CD14-positive monocyte (primary cell): ENCODE measurements around the gene MYOM3. TPM values are rescaled to one million over a fixed set of nuclear protein-coding genes. Genes with fewer than 3 reads are reported as not detected.

Experiments
- DNase-seq, 3 donors: peaks; one replicate each; pipeline ENCODE4 v3.0.0-alpha.2; 2011 to 2022
- H2AFZ ChIP-seq: 2 replicates; pipeline ENCODE4 v1.6.0; 2012; ENCODE audit warnings: mild to moderate bottlenecking, low read depth, low read length, inconsistent platforms; ENCODE audit not compliant: insufficient read depth, poor library complexity, severe bottlenecking
- H3K27ac ChIP-seq, 2 donors: 1 replicate in 1 of 2; 2 replicates in 1 of 2; pipeline ENCODE4 v1.5.1; 2012 to 2013; ENCODE audit warnings: low read length in 2 of 2, control low read depth in 1 of 2, inconsistent platforms in 1 of 2, low read depth in 1 of 2, mild to moderate bottlenecking in 1 of 2
- H3K27me3 ChIP-seq, 2 donors: one replicate each; pipeline versions ENCODE4 v1.6.0 to v1.6.1; 2011 to 2013; ENCODE audit warnings: low read length in 2 of 2; ENCODE audit not compliant: control insufficient read depth in 2 of 2, insufficient read depth in 2 of 2
- H3K36me3 ChIP-seq, 2 donors: replicated peaks in 1 of 2; 1 replicate in 1 of 2; 2 replicates in 1 of 2; pipeline versions ENCODE4 v1.5.1 to v1.6.1; 2012 to 2013; ENCODE audit warnings: low read length in 2 of 2, control low read depth in 1 of 2, inconsistent platforms in 1 of 2, mild to moderate bottlenecking in 1 of 2; ENCODE audit not compliant: insufficient read depth in 2 of 2, control insufficient read depth in 1 of 2
- H3K4me1 ChIP-seq, 2 donors: 1 replicate in 1 of 2; 2 replicates in 1 of 2; pipeline versions ENCODE4 v1.5.1 to v1.6.1; 2012 to 2013; ENCODE audit warnings: low read length in 2 of 2, control low read depth in 1 of 2, inconsistent platforms in 1 of 2, mild to moderate bottlenecking in 1 of 2, moderate library complexity in 1 of 2; ENCODE audit not compliant: insufficient read depth in 2 of 2, control insufficient read depth in 1 of 2
- H3K4me2 ChIP-seq: replicated peaks from 2 replicates; pipeline ENCODE3; 2012; ENCODE audit warnings: low read length, moderate library complexity, mild to moderate bottlenecking; ENCODE audit not compliant: poor library complexity, severe bottlenecking; ENCODE audit errors: extremely low read depth
- H3K4me3 ChIP-seq, 3 experiments: fragments of 200-600 bp in 1 of 3; sonication (generic) in 1 of 3; replicated peaks in 1 of 3; 1 replicate in 2 of 3; 2 replicates in 1 of 3; pipeline ENCODE4 v1.5.1; 2011 to 2013; ENCODE audit warnings: low read length in 3 of 3, mild to moderate bottlenecking in 3 of 3, control low read depth in 2 of 3, low read depth in 2 of 3, inconsistent platforms in 1 of 3, moderate library complexity in 1 of 3
- H3K79me2 ChIP-seq: 2 replicates; pipeline ENCODE4 v1.6.0; 2012; ENCODE audit warnings: mild to moderate bottlenecking, control low read depth, inconsistent platforms, low read length, moderate library complexity; ENCODE audit not compliant: insufficient read depth
- H3K9ac ChIP-seq: 2 replicates; pipeline ENCODE4 v1.6.0; 2017; ENCODE audit warnings: low read length, mild to moderate bottlenecking; ENCODE audit not compliant: insufficient read depth, poor library complexity, severe bottlenecking
- H3K9me3 ChIP-seq, 2 donors: replicated peaks in 1 of 2; 1 replicate in 1 of 2; 2 replicates in 1 of 2; pipeline versions ENCODE4 v1.5.1 to v1.6.1; 2012 to 2013; ENCODE audit warnings: low read length in 2 of 2, control low read depth in 1 of 2; ENCODE audit not compliant: control insufficient read depth in 1 of 2, insufficient read depth in 1 of 2
- H4K20me1 ChIP-seq: 2 replicates; pipeline ENCODE4 v1.6.0; 2012; ENCODE audit warnings: mild to moderate bottlenecking, low read length, control low read depth, moderate library complexity; ENCODE audit not compliant: insufficient read depth
- H3K27ac Mint-ChIP-seq, 7 donors: one replicate each; pipeline ENCODE4 v1.8.0; 2020; ENCODE audit warnings: mild to moderate bottlenecking in 7 of 7, mixed read lengths in 7 of 7, moderate library complexity in 6 of 7, inconsistent platforms in 2 of 7
- H3K27me3 Mint-ChIP-seq, 3 donors: one replicate each; pipeline ENCODE4 v1.8.0; 2021 to 2022; ENCODE audit warnings: low read depth in 3 of 3, mild to moderate bottlenecking in 3 of 3, mixed read lengths in 3 of 3, moderate library complexity in 3 of 3, inconsistent platforms in 1 of 3
- H3K36me3 Mint-ChIP-seq, 2 donors: one replicate each; pipeline ENCODE4 v1.8.0; 2020; ENCODE audit warnings: mixed read lengths in 2 of 2, inconsistent platforms in 1 of 2, mild to moderate bottlenecking in 1 of 2
- H3K4me1 Mint-ChIP-seq: one replicate; pipeline ENCODE4 v1.8.0; 2020; ENCODE audit warnings: mild to moderate bottlenecking, mixed read lengths
- H3K4me3 Mint-ChIP-seq, 2 donors: one replicate each; pipeline ENCODE4 v1.8.0; 2020; ENCODE audit warnings: mild to moderate bottlenecking in 2 of 2, mixed read lengths in 2 of 2, moderate library complexity in 1 of 2
- H3K9me3 Mint-ChIP-seq, 7 donors: one replicate each; pipeline ENCODE4 v1.8.0; 2020 to 2022; ENCODE audit warnings: mixed read lengths in 7 of 7, mild to moderate bottlenecking in 6 of 7, moderate library complexity in 6 of 7, inconsistent platforms in 2 of 7
- WGBS: methylation state at CpG from one replicate; pipeline ENCODE4 v1.1.5; 2013; ENCODE audit warnings: missing lambda C conversion rate; ENCODE audit not compliant: insufficient coverage; 5-methylcytosine and 5-hydroxymethylcytosine counted together
- intact Hi-C, 2 donors: fragments of 100-400 bp; cut with micrococcal nuclease; formaldehyde crosslinking; loops; one replicate each; pipeline versions ENCODE4 v1.15.0 to v1.15.1; 2023
- polyA plus RNA-seq, 3 donors: library from polyadenylated mRNA; depleted of rRNA in 1 of 3; unstranded in 2 of 3; stranded (reverse) in 1 of 3; fragments of 300-500 nt in 2 of 3; fragments of >200 nt in 1 of 3; fragmentation: Illumina TruSeq in 2 of 3; gene quantifications; 1 replicate in 2 of 3; 2 replicates in 1 of 3; pipeline ENCODE4 v1.2.3, GENCODE V29; 2012 to 2021
- TF ChIP-seq, protein P1 (sequence below): fragments of 200-600 bp; IDR thresholded peaks from one replicate; pipeline ENCODE4 v1.8.0; 2022; ENCODE audit warnings: antibody characterized with exemption, mild to moderate bottlenecking

MYOM3 gene
- polyA plus RNA-seq, 3 donors = not detected

DNA sequence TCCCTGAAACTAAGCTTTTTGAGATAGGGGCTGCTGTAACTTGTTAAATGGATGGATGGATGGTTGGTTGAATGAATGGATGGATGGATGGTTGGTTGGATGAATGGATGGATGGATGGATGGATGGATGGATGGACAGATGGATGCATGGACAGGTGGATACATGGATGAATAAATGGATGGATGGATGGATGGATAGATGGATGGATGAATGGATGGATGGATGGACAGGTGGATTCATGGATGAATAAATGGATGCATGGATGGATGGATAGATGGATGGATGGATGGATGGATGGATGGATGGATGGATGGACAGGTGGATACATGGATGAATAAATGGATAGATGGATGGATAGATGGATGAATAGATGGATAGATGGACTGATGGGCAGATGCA is 26.9 kb downstream of the MYOM3 start:
- Histone ChIP-seq H3K4me2 (no peak overlapping the region), H3K79me2 (no peaks in the 10 kb centered on the region), H3K4me3 (no peak overlapping the region), H4K20me1 (no peaks in the 10 kb centered on the region), H2AFZ (no peak overlapping the region), H3K9ac (no peak overlapping the region), H3K27ac (no peak overlapping the region), H3K27me3 (no peaks in the 10 kb centered on the region), H3K9me3 (no peaks in the 10 kb centered on the region), H3K36me3 (no peaks in the 10 kb centered on the region), H3K4me1 (no peaks in the 10 kb centered on the region)
- Mint-ChIP-seq H3K27ac (no peak overlapping the region), H3K4me3 (no peak overlapping the region), H3K9me3 (no peaks in the 10 kb centered on the region), H3K27me3 (peaks cover 3 to 7% (median 7%) of the 10 kb centered on the region in 3 donors), H3K36me3 (no peaks in the 10 kb centered on the region), H3K4me1 (no peaks in the 10 kb centered on the region)
- intact Hi-C loops = no loop called here
- no peak for DNase-seq
- TF ChIP-seq, protein P1, sequence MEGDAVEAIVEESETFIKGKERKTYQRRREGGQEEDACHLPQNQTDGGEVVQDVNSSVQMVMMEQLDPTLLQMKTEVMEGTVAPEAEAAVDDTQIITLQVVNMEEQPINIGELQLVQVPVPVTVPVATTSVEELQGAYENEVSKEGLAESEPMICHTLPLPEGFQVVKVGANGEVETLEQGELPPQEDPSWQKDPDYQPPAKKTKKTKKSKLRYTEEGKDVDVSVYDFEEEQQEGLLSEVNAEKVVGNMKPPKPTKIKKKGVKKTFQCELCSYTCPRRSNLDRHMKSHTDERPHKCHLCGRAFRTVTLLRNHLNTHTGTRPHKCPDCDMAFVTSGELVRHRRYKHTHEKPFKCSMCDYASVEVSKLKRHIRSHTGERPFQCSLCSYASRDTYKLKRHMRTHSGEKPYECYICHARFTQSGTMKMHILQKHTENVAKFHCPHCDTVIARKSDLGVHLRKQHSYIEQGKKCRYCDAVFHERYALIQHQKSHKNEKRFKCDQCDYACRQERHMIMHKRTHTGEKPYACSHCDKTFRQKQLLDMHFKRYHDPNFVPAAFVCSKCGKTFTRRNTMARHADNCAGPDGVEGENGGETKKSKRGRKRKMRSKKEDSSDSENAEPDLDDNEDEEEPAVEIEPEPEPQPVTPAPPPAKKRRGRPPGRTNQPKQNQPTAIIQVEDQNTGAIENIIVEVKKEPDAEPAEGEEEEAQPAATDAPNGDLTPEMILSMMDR = no peak

DNA sequence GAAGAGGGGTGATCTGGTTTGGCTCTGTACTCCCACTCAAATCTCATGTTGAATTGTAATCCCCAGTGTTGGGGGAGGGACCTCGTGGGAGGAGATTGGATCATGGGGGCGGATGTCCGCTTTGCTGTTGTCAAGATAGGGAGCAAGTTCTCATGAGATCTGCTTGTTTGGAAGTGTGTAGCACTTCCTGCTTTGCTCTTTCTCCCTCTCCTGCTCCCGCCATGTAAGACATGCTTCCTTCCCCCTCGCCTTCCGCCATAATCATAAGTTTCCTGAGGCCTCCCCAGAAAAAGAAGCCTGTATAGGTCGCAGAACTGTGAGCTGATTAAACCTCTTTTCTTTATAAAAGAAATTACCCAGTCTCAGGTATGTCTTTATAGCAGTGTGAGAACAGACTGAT is 27.9 kb downstream of the MYOM3 start:
- H3K4me3 Mint-ChIP-seq = no peak overlapping the region
- H3K9ac ChIP-seq = no peak overlapping the region
- no peaks in the 10 kb centered on the region for H3K27me3 ChIP-seq
- no peaks in the 10 kb centered on the region for H3K36me3 ChIP-seq
- no peak for DNase-seq
- TF ChIP-seq, protein P1 = no peak
- no peaks in the 10 kb centered on the region for H4K20me1 ChIP-seq
- H3K36me3 Mint-ChIP-seq = no peaks in the 10 kb centered on the region
- H3K4me1 Mint-ChIP-seq = no peaks in the 10 kb centered on the region
- 80% methylated on average over 3 of the region's 7 CpGs for WGBS
- intact Hi-C loops = no loop called here
- H3K9me3 Mint-ChIP-seq = no peaks in the 10 kb centered on the region
- no peak overlapping the region for H2AFZ ChIP-seq
- no peak overlapping the region for H3K27ac ChIP-seq
- no peak overlapping the region for H3K4me3 ChIP-seq
- H3K4me1 ChIP-seq = no peaks in the 10 kb centered on the region
- H3K4me2 ChIP-seq = no peak overlapping the region
- peaks cover 3 to 7% (median 7%) of the 10 kb centered on the region in 3 donors for H3K27me3 Mint-ChIP-seq
- H3K79me2 ChIP-seq = no peaks in the 10 kb centered on the region
- no peak overlapping the region for H3K27ac Mint-ChIP-seq
- no peaks in the 10 kb centered on the region for H3K9me3 ChIP-seq
